Measurements from ENCODE around the gene C16orf92. TPM values are rescaled to one million over a fixed set of nuclear protein-coding genes. Genes with fewer than 3 reads are reported as not detected.

C16orf92 gene
- total and polyA plus RNA-seq, 4 experiments from 2014 or later = not detected

DNA sequence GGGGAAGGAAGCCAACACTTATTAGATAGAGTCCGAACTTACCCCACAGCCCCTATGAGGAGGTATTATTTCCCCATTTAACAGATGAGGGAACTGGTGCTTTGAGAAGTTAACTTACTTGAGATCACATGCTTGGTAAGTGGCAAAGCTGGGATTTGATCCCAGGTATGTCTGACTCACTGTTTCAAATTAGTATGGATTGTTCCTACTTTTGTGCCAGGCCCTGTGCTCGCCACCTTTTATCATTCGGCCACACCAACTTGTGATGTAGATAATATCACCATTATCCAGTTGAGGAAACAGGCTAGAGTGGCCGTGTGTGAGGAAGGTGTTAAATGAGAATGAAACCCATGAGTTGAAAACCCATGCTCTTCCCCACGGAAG, 38.2 kb upstream of the C16orf92 start:
- H3K36me3 Mint-ChIP-seq = peaks cover 55 to 81% of the 10 kb centered on the region in 2 donors
- CTCF ChIA-PET (ENCODE audit: partially characterized antibody) = interaction anchor here (1.7 kb wide), 1 partner anchor 12 kb away, joined by 4 read pairs; no protein-coding TSS in a partner anchor

DNA sequence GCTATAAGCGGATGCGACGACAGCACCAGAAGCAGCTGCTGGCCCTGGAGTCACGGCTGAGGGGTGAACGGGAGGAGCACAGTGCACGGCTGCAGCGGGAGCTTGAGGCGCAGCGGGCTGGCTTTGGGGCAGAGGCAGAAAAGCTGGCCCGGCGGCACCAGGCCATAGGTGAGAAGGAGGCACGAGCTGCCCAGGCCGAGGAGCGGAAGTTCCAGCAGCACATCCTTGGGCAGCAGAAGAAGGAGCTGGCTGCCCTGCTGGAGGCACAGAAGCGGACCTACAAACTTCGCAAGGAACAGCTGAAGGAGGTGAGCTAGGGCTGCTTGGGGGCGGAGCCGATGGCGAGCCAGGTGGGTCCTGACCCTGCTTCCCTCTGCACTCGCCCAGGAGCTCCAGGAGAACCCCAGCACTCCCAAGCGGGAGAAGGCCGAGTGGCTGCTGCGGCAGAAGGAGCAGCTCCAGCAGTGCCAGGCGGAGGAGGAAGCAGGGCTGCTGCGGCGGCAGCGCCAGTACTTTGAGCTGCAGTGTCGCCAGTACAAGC, 37.7 kb upstream of the C16orf92 start:
- Histone ChIP-seq H3K9me3 (ENCODE audit: control insufficient read depth in 1 of 2, low read length in 2 of 2) (no peaks in the 10 kb centered on the region), H3K4me3 (ENCODE audit: low read length in 2 of 2) (no peak overlapping the region), H3K36me3 (ENCODE audit: insufficient read depth, low read length) (peaks cover 76% of the 10 kb centered on the region), H3K27ac (ENCODE audit: low read depth, low read length) (no peak overlapping the region), H3K4me1 (ENCODE audit: insufficient read depth, low read length) (no peaks in the 10 kb centered on the region), H3K27me3 (ENCODE audit: insufficient read depth, low read length) (no peaks in the 10 kb centered on the region)
- no peaks in the 10 kb centered on the region for H3K27me3 Mint-ChIP-seq
- no peak overlapping the region for H3K27ac Mint-ChIP-seq
- peaks cover 0 to 2% (median 0%) of the 10 kb centered on the region in 4 donors for H3K4me1 Mint-ChIP-seq
- peaks cover 56 to 80% of the 10 kb centered on the region in 2 donors for H3K36me3 Mint-ChIP-seq
- POLR2A ChIA-PET (ENCODE audit: partially characterized antibody) = no interaction called here
- H3K9me3 Mint-ChIP-seq = no peaks in the 10 kb centered on the region
- no peak for DNase-seq
- intact Hi-C loops (cut with micrococcal nuclease) = no loop called here
- H3K4me3 Mint-ChIP-seq = no peak overlapping the region
- CTCF ChIA-PET (ENCODE audit: partially characterized antibody) = interaction anchor here (1.1 kb wide), 1 partner anchor 8 kb away, joined by 3 read pairs; no protein-coding TSS in a partner anchor

More for the DNA sequence above, 38.2 kb upstream of the C16orf92 start:
- Histone ChIP-seq H3K36me3 (ENCODE audit: insufficient read depth, low read length) (peaks cover 81% of the 10 kb centered on the region), H3K27ac (ENCODE audit: low read depth, low read length) (no peak overlapping the region), H3K4me3 (ENCODE audit: low read length in 2 of 2) (no peak overlapping the region), H3K9me3 (ENCODE audit: control insufficient read depth in 1 of 2, low read length in 2 of 2) (no peaks in the 10 kb centered on the region), H3K4me1 (ENCODE audit: insufficient read depth, low read length) (no peaks in the 10 kb centered on the region), H3K27me3 (ENCODE audit: insufficient read depth, low read length) (no peaks in the 10 kb centered on the region)
- no peaks in the 10 kb centered on the region for H3K9me3 Mint-ChIP-seq
- H3K27me3 Mint-ChIP-seq = no peaks in the 10 kb centered on the region
- intact Hi-C loops (cut with micrococcal nuclease) = no loop called here
- peaks cover 0 to 2% (median 0%) of the 10 kb centered on the region in 4 donors for H3K4me1 Mint-ChIP-seq
- H3K4me3 Mint-ChIP-seq = no peak overlapping the region
- POLR2A ChIA-PET (ENCODE audit: partially characterized antibody) = no interaction called here
- DNase-seq = no peak
- H3K27ac Mint-ChIP-seq = no peak overlapping the region

DNA sequence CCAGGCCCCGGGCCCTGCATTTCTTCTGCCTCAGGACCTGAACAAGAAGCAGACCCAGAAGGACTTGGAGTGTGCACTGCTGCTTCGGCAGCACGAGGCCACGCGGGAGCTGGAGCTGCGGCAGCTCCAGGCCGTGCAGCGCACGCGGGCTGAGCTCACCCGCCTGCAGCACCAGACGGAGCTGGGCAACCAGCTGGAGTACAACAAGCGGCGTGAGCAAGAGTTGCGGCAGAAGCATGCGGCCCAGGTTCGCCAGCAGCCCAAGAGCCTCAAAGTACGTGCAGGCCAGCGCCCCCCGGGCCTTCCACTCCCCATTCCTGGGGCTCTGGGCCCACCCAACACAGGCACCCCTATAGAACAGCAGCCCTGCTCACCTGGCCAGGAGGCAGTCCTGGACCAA, 36.8 kb upstream of the C16orf92 start:
- POLR2A ChIA-PET (ENCODE audit: partially characterized antibody) = no interaction called here
- H3K9me3 Mint-ChIP-seq = no peaks in the 10 kb centered on the region
- H3K4me3 Mint-ChIP-seq = no peak overlapping the region
- Histone ChIP-seq H3K9me3 (ENCODE audit: control insufficient read depth in 1 of 2, low read length in 2 of 2) (no peaks in the 10 kb centered on the region), H3K27ac (ENCODE audit: low read depth, low read length) (no peak overlapping the region), H3K27me3 (ENCODE audit: insufficient read depth, low read length) (no peaks in the 10 kb centered on the region), H3K4me1 (ENCODE audit: insufficient read depth, low read length) (no peaks in the 10 kb centered on the region), H3K36me3 (ENCODE audit: insufficient read depth, low read length) (peaks cover 67% of the 10 kb centered on the region), H3K4me3 (ENCODE audit: low read length in 2 of 2) (no peak overlapping the region)
- H3K27ac Mint-ChIP-seq = no peak overlapping the region
- no peaks in the 10 kb centered on the region for H3K27me3 Mint-ChIP-seq
- H3K36me3 Mint-ChIP-seq = peaks cover 54 to 76% of the 10 kb centered on the region in 2 donors
- H3K4me1 Mint-ChIP-seq = peaks cover 0 to 2% (median 0%) of the 10 kb centered on the region in 4 donors
- no peak for DNase-seq
- CTCF ChIA-PET (ENCODE audit: partially characterized antibody) = interaction anchor here (1.1 kb wide), 1 partner anchor 7 kb away, joined by 3 read pairs; no protein-coding TSS in a partner anchor
- intact Hi-C loops (cut with micrococcal nuclease) = no loop called here

DNA sequence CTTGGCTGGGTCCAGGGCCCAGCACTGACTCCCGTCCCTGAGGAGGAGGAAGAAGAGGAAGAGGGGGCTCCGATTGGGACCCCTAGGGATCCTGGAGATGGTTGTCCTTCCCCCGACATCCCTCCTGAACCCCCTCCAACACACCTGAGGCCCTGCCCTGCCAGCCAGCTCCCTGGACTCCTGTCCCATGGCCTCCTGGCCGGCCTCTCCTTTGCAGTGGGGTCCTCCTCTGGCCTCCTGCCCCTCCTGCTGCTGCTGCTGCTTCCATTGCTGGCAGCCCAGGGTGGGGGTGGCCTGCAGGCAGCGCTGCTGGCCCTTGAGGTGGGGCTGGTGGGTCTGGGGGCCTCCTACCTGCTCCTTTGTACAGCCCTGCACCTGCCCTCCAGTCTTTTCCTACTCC, 36.1 kb upstream of the C16orf92 start:
- H3K4me1 ChIP-seq (ENCODE audit: insufficient read depth, low read length) = no peaks in the 10 kb centered on the region
- no peaks in the 10 kb centered on the region for H3K27me3 ChIP-seq (ENCODE audit: insufficient read depth, low read length)
- Mint-ChIP-seq H3K4me1 (peaks cover 0 to 2% (median 0%) of the 10 kb centered on the region in 4 donors), H3K9me3 (no peaks in the 10 kb centered on the region), H3K36me3 (peaks cover 52 to 75% of the 10 kb centered on the region in 2 donors), H3K27me3 (no peaks in the 10 kb centered on the region), H3K4me3 (peak overlapping the region in 1 of 8 donors; percentile 55), H3K27ac (peak overlapping the region in 1 of 7 donors; percentile 62)
- ChIA-PET CTCF (ENCODE audit: partially characterized antibody) (interaction anchor here (0.9 kb wide), 1 partner anchor 163 kb away, joined by 3 read pairs; no protein-coding TSS in a partner anchor), POLR2A (ENCODE audit: partially characterized antibody) (no interaction called here)
- no peak overlapping the region for H3K27ac ChIP-seq (ENCODE audit: low read depth, low read length)
- no peak overlapping the region for H3K4me3 ChIP-seq (ENCODE audit: low read length in 2 of 2)
- DNase-seq = no peak
- peaks cover 60% of the 10 kb centered on the region for H3K36me3 ChIP-seq (ENCODE audit: insufficient read depth, low read length)
- H3K9me3 ChIP-seq (ENCODE audit: control insufficient read depth in 1 of 2, low read length in 2 of 2) = no peaks in the 10 kb centered on the region
- intact Hi-C loops (cut with micrococcal nuclease) = no loop called here

DNA sequence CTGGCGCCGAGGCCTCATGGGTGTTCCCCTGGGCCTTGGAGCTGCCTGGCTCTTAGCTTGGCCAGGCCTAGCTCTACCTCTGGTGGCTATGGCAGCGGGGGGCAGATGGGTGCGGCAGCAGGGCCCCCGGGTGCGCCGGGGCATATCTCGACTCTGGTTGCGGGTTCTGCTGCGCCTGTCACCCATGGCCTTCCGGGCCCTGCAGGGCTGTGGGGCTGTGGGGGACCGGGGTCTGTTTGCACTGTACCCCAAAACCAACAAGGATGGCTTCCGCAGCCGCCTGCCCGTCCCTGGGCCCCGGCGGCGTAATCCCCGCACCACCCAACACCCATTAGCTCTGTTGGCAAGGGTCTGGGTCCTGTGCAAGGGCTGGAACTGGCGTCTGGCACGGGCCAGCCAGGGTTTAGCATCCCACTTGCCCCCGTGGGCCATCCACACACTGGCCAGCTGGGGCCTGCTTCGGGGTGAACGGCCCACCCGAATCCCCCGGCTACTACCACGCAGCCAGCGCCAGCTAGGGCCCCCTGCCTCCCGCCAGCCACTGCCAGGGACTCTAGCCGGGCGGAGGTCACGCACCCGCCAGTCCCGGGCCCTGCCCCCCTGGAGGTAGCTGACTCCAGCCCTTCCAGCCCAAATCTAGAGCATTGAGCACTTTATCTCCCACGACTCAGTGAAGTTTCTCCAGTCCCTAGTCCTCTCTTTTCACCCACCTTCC, 35.5 kb upstream of the C16orf92 start:
- Histone ChIP-seq H3K27ac (ENCODE audit: low read depth, low read length) (no peak overlapping the region), H3K4me1 (ENCODE audit: insufficient read depth, low read length) (no peaks in the 10 kb centered on the region), H3K27me3 (ENCODE audit: insufficient read depth, low read length) (no peaks in the 10 kb centered on the region), H3K36me3 (ENCODE audit: insufficient read depth, low read length) (peaks cover 60% of the 10 kb centered on the region), H3K9me3 (ENCODE audit: control insufficient read depth in 1 of 2, low read length in 2 of 2) (no peaks in the 10 kb centered on the region), H3K4me3 (ENCODE audit: low read length in 2 of 2) (no peak overlapping the region)
- intact Hi-C loops (cut with micrococcal nuclease) = no loop called here
- Mint-ChIP-seq H3K27me3 (no peaks in the 10 kb centered on the region), H3K36me3 (peaks cover 52 to 72% of the 10 kb centered on the region in 2 donors), H3K9me3 (no peaks in the 10 kb centered on the region), H3K4me1 (peaks cover 0 to 2% (median 0%) of the 10 kb centered on the region in 4 donors), H3K4me3 (no peak overlapping the region), H3K27ac (no peak overlapping the region)
- DNase-seq = no peak
- ChIA-PET CTCF (ENCODE audit: partially characterized antibody) (interaction anchor here (0.9 kb wide), 1 partner anchor 163 kb away, joined by 3 read pairs; no protein-coding TSS in a partner anchor), POLR2A (ENCODE audit: partially characterized antibody) (interaction anchor here (0.7 to 2.8 kb wide), 2 partner anchors 12 to 14 kb away, joined by 3 to 10 read pairs; partner anchors contain the start of gene TAOK2)

DNA sequence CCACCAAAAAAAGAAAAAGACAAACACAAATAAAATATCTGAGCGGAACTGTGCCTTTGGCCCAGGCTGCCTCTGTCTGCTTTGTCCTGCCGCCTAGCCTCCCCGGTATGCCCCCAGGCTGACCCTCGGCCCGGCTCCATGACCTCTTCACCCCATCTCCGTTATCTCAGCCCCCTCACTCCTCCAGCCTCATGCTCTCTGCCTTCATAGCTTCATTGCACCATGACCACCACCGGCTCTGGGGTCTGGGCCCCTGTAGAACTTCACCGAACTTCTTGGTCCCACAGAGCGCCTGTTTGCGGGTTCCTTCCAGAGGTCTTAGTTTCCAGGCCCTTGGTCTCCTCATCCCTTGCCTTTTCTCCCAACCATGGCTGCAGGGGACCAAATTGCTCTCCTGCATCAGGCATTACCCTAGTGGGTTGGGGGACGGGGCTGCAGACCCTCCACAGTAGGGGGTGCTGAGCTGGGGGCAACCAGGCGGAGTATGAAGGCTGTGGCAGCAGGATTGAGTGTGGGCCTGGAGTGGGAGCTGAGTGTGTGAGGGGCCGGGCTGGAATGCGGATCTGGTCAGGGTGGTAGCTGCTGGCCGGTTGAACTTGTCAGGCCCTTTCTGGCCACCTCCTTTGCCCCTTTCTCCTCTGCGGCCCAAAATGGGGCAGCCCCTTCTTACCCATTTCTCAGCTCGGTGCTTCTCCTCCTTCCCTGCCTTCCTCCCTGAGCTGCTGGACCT, 34.5 kb upstream of the C16orf92 start:
- H3K9me3 Mint-ChIP-seq = no peaks in the 10 kb centered on the region
- Histone ChIP-seq H3K9me3 (ENCODE audit: control insufficient read depth in 1 of 2, low read length in 2 of 2) (no peaks in the 10 kb centered on the region), H3K36me3 (ENCODE audit: insufficient read depth, low read length) (peaks cover 59% of the 10 kb centered on the region), H3K27ac (ENCODE audit: low read depth, low read length) (no peak overlapping the region), H3K27me3 (ENCODE audit: insufficient read depth, low read length) (no peaks in the 10 kb centered on the region), H3K4me1 (ENCODE audit: insufficient read depth, low read length) (no peaks in the 10 kb centered on the region), H3K4me3 (ENCODE audit: low read length in 2 of 2) (no peak overlapping the region)
- ChIA-PET CTCF (ENCODE audit: partially characterized antibody) (interaction anchor here (0.8 to 1.0 kb wide), 2 partner anchors 10 to 13 kb away, joined by 3 read pairs; no protein-coding TSS in a partner anchor), POLR2A (ENCODE audit: partially characterized antibody) (interaction anchor here (2.8 kb wide), 1 partner anchor 15 kb away, joined by 10 read pairs; the partner anchor contains the start of gene TAOK2)
- H3K36me3 Mint-ChIP-seq = peaks cover 49 to 66% of the 10 kb centered on the region in 2 donors
- intact Hi-C loops (cut with micrococcal nuclease) = no loop called here
- no peak for DNase-seq
- no peak overlapping the region for H3K4me3 Mint-ChIP-seq
- no peaks in the 10 kb centered on the region for H3K27me3 Mint-ChIP-seq
- H3K27ac Mint-ChIP-seq = peak overlapping the region in 5 of 7 donors; percentile 2 to 79 (median 52)
- peaks cover 0 to 2% (median 0%) of the 10 kb centered on the region in 4 donors for H3K4me1 Mint-ChIP-seq

Data from CD4-positive, alpha-beta memory T cell (primary cell).